ENCODE results near the gene KIDINS220. TPM values are rescaled to one million over a fixed set of nuclear protein-coding genes. Genes with fewer than 3 reads are reported as not detected.

The KIDINS220 gene
- total and polyA plus RNA-seq, 9 of the 15 experiments (the other 6 are each of a cell fraction or from before 2014, with no cell fraction given) = 15.2 to 48.0 (median 34.4) TPM

- TF ChIP-seq ZNF407 (IDR thresholded peaks at IDR 0.05; ENCODE audit: low read depth) = no peak
- TF ChIP-seq BRD9 (IDR thresholded peaks at IDR 0.05; ENCODE audit: low read depth, partially characterized antibody) = no peak
- no peak for TF ChIP-seq KHSRP (IDR thresholded peaks at IDR 0.05)
- no peak for TF ChIP-seq HMBOX1 (IDR thresholded peaks at IDR 0.05)
- no peak for TF ChIP-seq VEZF1 (CRISPR knock-in tag; IDR thresholded peaks at IDR 0.05)
- TF ChIP-seq TBP (optimal IDR thresholded peaks at IDR 0.05; ENCODE audit: low read depth, low read length) = no peak
- TF ChIP-seq FOXM1 (IDR thresholded peaks at IDR 0.05; ENCODE audit: low read depth) = no peak
- no peak for TF ChIP-seq FOXM1 (CRISPR knock-in tag; IDR thresholded peaks at IDR 0.05; ENCODE audit: low read depth)
- TF ChIP-seq PRMT5 (CRISPR knock-in tag; IDR thresholded peaks at IDR 0.05) = no peak
- no peak for TF ChIP-seq THRAP3 (IDR thresholded peaks at IDR 0.05; ENCODE audit: borderline replicate concordance)
Observed at GRCh38 chr2:8729939-8730338, 107.5 kb downstream of the KIDINS220 start (continued).

Measured in K562 (cell line).